Measurements from ENCODE around the gene WASHC3.
"Not testable (repeated sequence)": the region's sequence is repeated elsewhere in the genome, so short reads cannot be mapped to it uniquely, and the experiment has no call there.

The WASHC3 gene

GRCh38 chr12:102080842-102081241, 19.1 kb upstream of the WASHC3 start:
- no peak for TF ChIP-seq CTCF (IDR thresholded peaks at IDR 0.05; ENCODE audit: low read depth, low read length)

GRCh38 chr12:102072092-102072491, 10.3 kb upstream of the WASHC3 start:
- DNase-seq (ENCODE audit: extremely low read depth, low read depth), result not testable (repeated sequence)

More at GRCh38 chr12:102080842-102081241, 19.1 kb upstream of the WASHC3 start:
- DNase-seq (ENCODE audit: extremely low read depth, low read depth), result no peak

GRCh38 chr12:102069707-102070106, 7.9 kb upstream of the WASHC3 start:
- no peak for TF ChIP-seq CTCF (IDR thresholded peaks at IDR 0.05; ENCODE audit: low read depth, low read length)
- DNase-seq (ENCODE audit: extremely low read depth, low read depth), result no peak

- TF ChIP-seq CTCF (IDR thresholded peaks at IDR 0.05; ENCODE audit: low read depth, low read length), result no peak
- peak; percentile 28 for DNase-seq (ENCODE audit: extremely low read depth, low read depth)
These were observed 5.9 kb upstream of the WASHC3 start for GRCh38 chr12:102067574-102068258.

GRCh38 chr12:102064476-102064875, 2.7 kb upstream of the WASHC3 start:
- DNase-seq (ENCODE audit: extremely low read depth, low read depth), result no peak
- TF ChIP-seq CTCF (IDR thresholded peaks at IDR 0.05; ENCODE audit: low read depth, low read length), result no peak

- TF ChIP-seq CTCF (IDR thresholded peaks at IDR 0.05; ENCODE audit: low read depth, low read length), result no peak
- DNase-seq (ENCODE audit: extremely low read depth, low read depth), result no peak
These were observed 1.3 kb upstream of the WASHC3 start for GRCh38 chr12:102063069-102063468.

GRCh38 chr12:102062419-102062806, 622 bp upstream of the WASHC3 start:
- DNase-seq (ENCODE audit: extremely low read depth, low read depth), result no peak
- TF ChIP-seq CTCF (IDR thresholded peaks at IDR 0.05; ENCODE audit: low read depth, low read length), result no peak

GRCh38 chr12:102061096-102061559, 663 bp downstream of the WASHC3 start:
- TF ChIP-seq CTCF (IDR thresholded peaks at IDR 0.05; ENCODE audit: low read depth, low read length), result no peak
- no peak for DNase-seq (ENCODE audit: extremely low read depth, low read depth)
